WTC11 (cell line): ENCODE measurements around the gene ZFP90.

Experiments used
- FOXP1 ChIP-seq: sonication (generic); formaldehyde crosslinking; IDR thresholded peaks from 2 replicates; pipeline ENCODE4 v1.8.0; 2022; ENCODE audit warnings: missing genetic modification reagents, mild to moderate bottlenecking, moderate library complexity, borderline replicate concordance
- TF ChIP-seq, protein P1 (sequence below): fragments of 200-600 bp; IDR thresholded peaks from 2 replicates; pipeline ENCODE4 v1.8.0; 2022; ENCODE audit warnings: antibody characterized with exemption

- no peak for TF ChIP-seq FOXP1
- TF ChIP-seq, protein P1, sequence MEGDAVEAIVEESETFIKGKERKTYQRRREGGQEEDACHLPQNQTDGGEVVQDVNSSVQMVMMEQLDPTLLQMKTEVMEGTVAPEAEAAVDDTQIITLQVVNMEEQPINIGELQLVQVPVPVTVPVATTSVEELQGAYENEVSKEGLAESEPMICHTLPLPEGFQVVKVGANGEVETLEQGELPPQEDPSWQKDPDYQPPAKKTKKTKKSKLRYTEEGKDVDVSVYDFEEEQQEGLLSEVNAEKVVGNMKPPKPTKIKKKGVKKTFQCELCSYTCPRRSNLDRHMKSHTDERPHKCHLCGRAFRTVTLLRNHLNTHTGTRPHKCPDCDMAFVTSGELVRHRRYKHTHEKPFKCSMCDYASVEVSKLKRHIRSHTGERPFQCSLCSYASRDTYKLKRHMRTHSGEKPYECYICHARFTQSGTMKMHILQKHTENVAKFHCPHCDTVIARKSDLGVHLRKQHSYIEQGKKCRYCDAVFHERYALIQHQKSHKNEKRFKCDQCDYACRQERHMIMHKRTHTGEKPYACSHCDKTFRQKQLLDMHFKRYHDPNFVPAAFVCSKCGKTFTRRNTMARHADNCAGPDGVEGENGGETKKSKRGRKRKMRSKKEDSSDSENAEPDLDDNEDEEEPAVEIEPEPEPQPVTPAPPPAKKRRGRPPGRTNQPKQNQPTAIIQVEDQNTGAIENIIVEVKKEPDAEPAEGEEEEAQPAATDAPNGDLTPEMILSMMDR = no peak
Measured at GRCh38 chr16:68499006-68499405, 40.1 kb upstream of the ZFP90 start.
